Vagina (tissue), 2 donors: ENCODE measurements around the gene S100PBP. TPM values are rescaled to one million over a fixed set of nuclear protein-coding genes. Genes with fewer than 3 reads are reported as not detected.
A peak's percentile ranks its signal among the peaks of the same experiment; 100 is the strongest.

Experiments
- DNase-seq, 2 donors: peaks; one replicate each; pipeline ENCODE4 v3.0.0-alpha.2; 2017; ENCODE audit errors: extremely low spot score in 2 of 2
- H3K27ac ChIP-seq: fragments of 200-600 bp; sonication (generic); one replicate; pipeline ENCODE4 v1.5.1; 2019
- H3K27me3 ChIP-seq: fragments of 200-600 bp; sonication (generic); one replicate; pipeline ENCODE4 v1.5.1; 2019
- H3K36me3 ChIP-seq, 2 donors: fragments of 200-600 bp; sonication (generic); one replicate each; pipeline ENCODE4 v1.5.1; 2017 to 2019
- H3K4me1 ChIP-seq: fragments of 200-600 bp; sonication (generic); one replicate; pipeline ENCODE4 v1.5.1; 2019
- H3K4me3 ChIP-seq, 2 donors: fragments of 200-600 bp; sonication (generic); 1 replicate in 1 of 2; 2 replicates in 1 of 2; pipeline ENCODE4 v1.5.1; 2016 to 2019
- H3K9me3 ChIP-seq: fragments of 200-600 bp; sonication (generic); one replicate; pipeline ENCODE4 v1.5.1; 2019
- POLR2A ChIP-seq, 2 donors: fragments of 450-650 bp; IDR thresholded peaks; one replicate each; pipeline ENCODE4 v1.6.1; 2017; ENCODE audit warnings: antibody characterized with exemption in 2 of 2, mild to moderate bottlenecking in 2 of 2, moderate library complexity in 2 of 2
- POLR2AphosphoS5 ChIP-seq, 2 donors: sonication (generic); formaldehyde crosslinking; IDR thresholded peaks; one replicate each; pipeline ENCODE4 v1.9.0; 2017; ENCODE audit warnings: antibody characterized with exemption in 2 of 2, mild to moderate bottlenecking in 2 of 2, low read depth in 1 of 2; ENCODE audit not compliant: insufficient read depth in 1 of 2
- intact Hi-C: fragments of 100-400 bp; cut with DNase I; formaldehyde crosslinking; loops from one replicate; pipeline ENCODE4 v1.15.1; 2023
- total RNA-seq: library from RNA; depleted of rRNA; stranded (reverse); fragments of >200 nt; gene quantifications from one replicate; pipeline ENCODE4 v1.2.3, GENCODE V29; 2016
- TF ChIP-seq, protein P1 (sequence below), 3 experiments: fragments of 450-650 bp in 2 of 3; fragments of 200-600 bp in 1 of 3; sonication (generic) in 1 of 3; IDR thresholded peaks; one replicate each; pipeline ENCODE4 v1.5.1; 2017 to 2019; ENCODE audit warnings: antibody characterized with exemption in 3 of 3, mild to moderate bottlenecking in 2 of 3, moderate library complexity in 2 of 3

The S100PBP gene
- total RNA-seq, 1 donor from 2014 or later: 19.6 TPM

DNA sequence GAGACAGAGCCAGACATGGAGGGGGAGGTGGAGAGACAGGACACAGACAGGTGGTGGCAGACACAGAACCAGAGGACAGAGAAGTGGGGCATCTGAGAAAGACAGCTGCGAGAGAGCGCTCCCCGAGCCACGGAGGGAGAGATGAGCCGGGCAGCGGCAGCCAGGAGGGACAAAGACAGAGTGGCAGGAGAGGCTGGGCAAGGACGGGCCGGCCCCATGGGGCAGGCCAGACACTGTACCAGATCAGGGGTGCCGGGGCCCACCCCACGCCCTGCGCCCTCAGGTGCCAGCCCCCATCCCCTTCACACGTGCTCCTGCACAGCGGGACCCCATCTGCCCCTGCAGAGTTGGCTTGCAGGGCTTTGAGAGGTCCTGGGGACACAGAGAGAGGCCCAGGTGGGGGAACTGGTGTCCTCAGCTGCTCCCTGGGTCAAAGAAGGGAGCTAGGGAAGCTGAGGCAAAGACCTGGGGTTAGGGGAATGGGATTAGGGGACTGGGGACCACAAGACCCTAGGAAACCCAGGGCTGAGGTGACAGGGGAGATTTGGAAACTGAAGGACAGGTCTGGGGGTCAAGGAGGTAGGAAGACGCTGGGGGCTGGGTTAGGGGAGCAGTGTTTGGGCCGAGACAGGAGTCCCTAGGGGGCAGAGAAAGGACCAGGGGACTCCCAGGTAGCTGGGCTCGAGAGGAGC, 52.6 kb downstream of the S100PBP start:
- H3K27me3 ChIP-seq: no peaks in the 10 kb centered on the region
- H3K4me3 ChIP-seq: peak overlapping the region; percentile 31 to 56
- DNase-seq: peak in 1 of 2 donors; percentile 67
- peaks cover 26% of the 10 kb centered on the region for H3K4me1 ChIP-seq
- no peaks in the 10 kb centered on the region for H3K9me3 ChIP-seq
- no peak overlapping the region for H3K27ac ChIP-seq
- TF ChIP-seq POLR2AphosphoS5 (IDR thresholded peaks at IDR 0.05; ENCODE audit: insufficient read depth in 1 of 2, low read depth in 1 of 2): no peak
- TF ChIP-seq POLR2A (IDR thresholded peaks at IDR 0.05): no peak
- no peaks in the 10 kb centered on the region for H3K36me3 ChIP-seq
- intact Hi-C loops: loop anchor here (10.0 kb wide), 1 partner anchor 155 kb away; no protein-coding TSS in a partner anchor

DNA sequence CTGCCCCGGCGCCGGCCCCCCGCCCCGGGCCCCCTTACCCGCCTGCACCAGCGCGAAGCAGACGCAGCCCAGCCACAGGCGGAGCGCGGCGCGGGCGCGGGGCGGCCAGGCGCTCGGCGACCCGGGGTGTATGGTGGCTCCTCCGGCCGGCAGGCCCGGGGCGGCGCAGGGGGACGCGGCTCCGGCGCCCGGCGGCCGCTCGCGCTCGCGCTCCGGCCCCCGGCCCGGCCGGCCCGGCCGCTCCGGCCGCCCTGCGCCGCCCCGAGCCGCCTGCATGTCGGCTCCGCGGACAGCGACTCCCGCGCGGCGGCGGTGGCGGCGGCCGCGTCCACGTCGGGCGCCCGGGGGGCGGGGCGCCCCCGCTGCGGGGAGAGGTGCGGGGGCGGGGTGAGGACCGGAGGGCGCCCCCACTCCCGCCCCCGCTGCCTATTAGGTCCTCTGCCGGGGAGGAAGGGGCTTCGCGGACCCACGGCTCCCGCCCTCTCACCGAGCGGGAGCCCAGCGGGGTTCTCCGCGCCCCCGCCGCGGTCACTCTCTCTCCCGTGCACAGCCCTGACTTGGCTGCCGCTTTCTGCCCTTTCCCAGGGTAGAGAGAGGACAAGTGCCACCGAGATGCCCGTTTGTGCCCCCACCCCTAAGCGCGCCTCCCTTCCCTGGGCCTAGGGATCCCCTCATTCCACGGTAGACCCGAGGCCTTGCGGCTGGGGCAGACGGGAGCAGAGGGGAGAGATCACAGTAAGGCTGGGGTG, 53.3 kb downstream of the S100PBP start, which contains the start of gene FNDC5:
TSS of gene FNDC5 (minus strand) at position 298 of the 749 bp plus-strand sequence.
- Histone ChIP-seq H3K36me3 (no peaks in the 10 kb centered on the region), H3K27me3 (no peaks in the 10 kb centered on the region), H3K9me3 (no peaks in the 10 kb centered on the region), H3K4me3 (peak within 1 kb of the TSS; percentile 38 to 56), H3K27ac (peak within 1 kb of the TSS; percentile 41), H3K4me1 (peaks cover 26% of the 10 kb centered on the region)
- TF ChIP-seq, protein P1, sequence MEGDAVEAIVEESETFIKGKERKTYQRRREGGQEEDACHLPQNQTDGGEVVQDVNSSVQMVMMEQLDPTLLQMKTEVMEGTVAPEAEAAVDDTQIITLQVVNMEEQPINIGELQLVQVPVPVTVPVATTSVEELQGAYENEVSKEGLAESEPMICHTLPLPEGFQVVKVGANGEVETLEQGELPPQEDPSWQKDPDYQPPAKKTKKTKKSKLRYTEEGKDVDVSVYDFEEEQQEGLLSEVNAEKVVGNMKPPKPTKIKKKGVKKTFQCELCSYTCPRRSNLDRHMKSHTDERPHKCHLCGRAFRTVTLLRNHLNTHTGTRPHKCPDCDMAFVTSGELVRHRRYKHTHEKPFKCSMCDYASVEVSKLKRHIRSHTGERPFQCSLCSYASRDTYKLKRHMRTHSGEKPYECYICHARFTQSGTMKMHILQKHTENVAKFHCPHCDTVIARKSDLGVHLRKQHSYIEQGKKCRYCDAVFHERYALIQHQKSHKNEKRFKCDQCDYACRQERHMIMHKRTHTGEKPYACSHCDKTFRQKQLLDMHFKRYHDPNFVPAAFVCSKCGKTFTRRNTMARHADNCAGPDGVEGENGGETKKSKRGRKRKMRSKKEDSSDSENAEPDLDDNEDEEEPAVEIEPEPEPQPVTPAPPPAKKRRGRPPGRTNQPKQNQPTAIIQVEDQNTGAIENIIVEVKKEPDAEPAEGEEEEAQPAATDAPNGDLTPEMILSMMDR (IDR thresholded peaks at IDR 0.05): no peak
- TF ChIP-seq POLR2AphosphoS5 (IDR thresholded peaks at IDR 0.05; ENCODE audit: insufficient read depth in 1 of 2, low read depth in 1 of 2): no peak
- no peak for TF ChIP-seq POLR2A (IDR thresholded peaks at IDR 0.05)
- intact Hi-C loops: loop anchor here (10.0 kb wide), 1 partner anchor 156 kb away; no protein-coding TSS in a partner anchor
- DNase-seq: peak in 1 of 2 donors; percentile 72

DNA sequence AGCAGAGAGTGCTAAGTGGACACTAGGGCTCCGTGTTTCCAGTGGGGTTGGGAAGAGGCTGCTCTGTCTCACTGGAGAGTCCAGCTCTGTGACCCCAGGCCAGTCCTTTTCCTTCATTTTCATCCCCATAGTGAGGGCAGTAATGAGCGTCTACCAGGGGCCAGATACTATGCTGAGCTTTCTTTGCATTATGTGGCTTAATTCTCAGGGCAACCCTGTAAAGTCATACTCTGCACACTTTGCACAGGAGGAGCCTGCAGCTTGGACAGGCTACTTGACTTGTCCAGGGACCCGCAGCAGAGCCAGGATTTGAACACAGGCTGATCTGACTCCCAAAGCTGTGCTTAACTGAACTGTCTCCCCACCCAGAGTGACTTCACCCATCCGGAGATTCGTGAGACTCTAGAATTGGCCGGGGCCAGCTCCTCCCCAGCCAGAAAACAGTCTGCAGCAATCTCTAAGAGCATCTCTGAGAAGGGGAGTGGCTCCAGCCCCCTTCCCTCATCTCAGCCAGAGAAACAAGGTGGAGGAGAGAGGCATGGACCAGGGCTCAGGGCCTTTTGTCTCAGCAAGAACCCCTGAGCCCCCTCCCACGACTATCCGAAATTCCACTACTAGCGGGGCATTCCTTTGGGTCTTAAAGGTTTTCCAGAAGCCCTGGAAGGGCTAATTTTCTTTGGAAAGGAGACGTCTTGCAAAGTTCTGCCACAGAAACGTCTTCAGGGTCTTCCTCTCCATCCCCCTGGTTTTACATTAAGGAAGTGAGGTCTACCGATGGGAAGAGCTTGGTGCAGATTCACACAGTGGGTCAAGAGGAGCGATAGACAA, 54.1 kb downstream of the S100PBP start:
- Histone ChIP-seq H3K36me3 (no peaks in the 10 kb centered on the region), H3K4me3 (peak overlapping the region; percentile 38 to 56), H3K9me3 (no peaks in the 10 kb centered on the region), H3K4me1 (peaks cover 26% of the 10 kb centered on the region), H3K27ac (no peak overlapping the region), H3K27me3 (no peaks in the 10 kb centered on the region)
- intact Hi-C loops: loop anchor here (10.0 kb wide), 1 partner anchor 157 kb away; no protein-coding TSS in a partner anchor
- TF ChIP-seq POLR2AphosphoS5 (IDR thresholded peaks at IDR 0.05; ENCODE audit: insufficient read depth in 1 of 2, low read depth in 1 of 2) (no peak), POLR2A (IDR thresholded peaks at IDR 0.05) (no peak)
- TF ChIP-seq, protein P1 (IDR thresholded peaks at IDR 0.05): no peak
- DNase-seq: peak in 1 of 2 donors; percentile 49

DNA sequence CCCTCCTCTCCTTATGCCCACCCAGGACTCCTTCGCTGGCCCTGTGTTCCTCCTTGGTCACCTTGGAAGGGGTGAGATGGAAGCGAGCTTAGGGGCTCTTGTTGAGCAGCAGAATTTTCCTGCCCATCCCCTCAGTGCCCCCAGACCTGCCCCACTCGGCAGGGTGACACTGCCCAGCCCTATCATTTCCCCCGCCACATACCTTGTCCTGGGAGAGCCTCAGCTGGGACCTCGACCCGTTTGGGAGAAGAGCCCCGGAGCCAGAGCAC, 54.7 kb downstream of the S100PBP start:
- Histone ChIP-seq H3K4me1 (peaks cover 26% of the 10 kb centered on the region), H3K27me3 (no peaks in the 10 kb centered on the region), H3K27ac (no peak overlapping the region), H3K36me3 (no peaks in the 10 kb centered on the region), H3K9me3 (no peaks in the 10 kb centered on the region), H3K4me3 (no peak overlapping the region)
- no peak for DNase-seq
- TF ChIP-seq, protein P1 (IDR thresholded peaks at IDR 0.05): no peak
- TF ChIP-seq POLR2AphosphoS5 (IDR thresholded peaks at IDR 0.05; ENCODE audit: insufficient read depth in 1 of 2, low read depth in 1 of 2): no peak
- TF ChIP-seq POLR2A (IDR thresholded peaks at IDR 0.05): no peak
- intact Hi-C loops: loop anchor here (10.0 kb wide), 1 partner anchor 157 kb away; no protein-coding TSS in a partner anchor

DNA sequence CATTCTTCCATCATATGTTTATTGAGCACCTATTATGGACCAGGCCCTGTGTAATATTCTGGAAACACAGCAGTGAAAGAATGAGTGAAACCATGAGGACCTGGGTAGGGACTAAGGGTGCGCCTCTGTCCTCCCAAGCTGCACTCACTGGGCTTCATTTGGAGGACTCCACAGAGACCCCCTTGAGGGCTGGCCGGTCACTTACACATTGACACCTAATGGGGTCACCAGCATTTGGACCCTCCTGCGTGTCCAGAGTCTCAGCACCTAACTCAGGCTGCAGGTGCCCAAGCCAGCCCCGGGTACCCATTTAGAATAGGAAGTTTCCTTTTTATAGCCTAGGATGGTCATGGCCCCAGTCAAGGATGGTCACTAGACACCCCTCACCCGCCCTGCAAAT, 56.0 kb downstream of the S100PBP start:
- TF ChIP-seq POLR2A (IDR thresholded peaks at IDR 0.05) (no peak), POLR2AphosphoS5 (IDR thresholded peaks at IDR 0.05; ENCODE audit: insufficient read depth in 1 of 2, low read depth in 1 of 2) (no peak)
- TF ChIP-seq, protein P1 (IDR thresholded peaks at IDR 0.05): no peak
- no peaks in the 10 kb centered on the region for H3K27me3 ChIP-seq
- no peak overlapping the region for H3K27ac ChIP-seq
- peaks cover 31% of the 10 kb centered on the region for H3K4me1 ChIP-seq
- H3K4me3 ChIP-seq: no peak overlapping the region
- no peaks in the 10 kb centered on the region for H3K9me3 ChIP-seq
- DNase-seq: no peak
- no peaks in the 10 kb centered on the region for H3K36me3 ChIP-seq
- intact Hi-C loops: loop anchor here (10.0 kb wide), 1 partner anchor 159 kb away; no protein-coding TSS in a partner anchor
